NT2/D1 (cell line): ENCODE measurements around the gene ST6GALNAC6.

Source experiments
- DNase-seq: peaks from one replicate; pipeline ENCODE4 v3.0.0-alpha.2; 2011; ENCODE audit warnings: low read depth, low spot score
- H3K27me3 ChIP-seq: 2 replicates; pipeline ENCODE4 v1.6.0; 2011; ENCODE audit warnings: mild to moderate bottlenecking; ENCODE audit not compliant: insufficient read length, insufficient read depth
- H3K36me3 ChIP-seq: 2 replicates; pipeline ENCODE4 v1.6.1; 2011; ENCODE audit warnings: mild to moderate bottlenecking, low read length, mixed read lengths; ENCODE audit not compliant: insufficient read depth, insufficient read length
- H3K4me1 ChIP-seq: 2 replicates; pipeline ENCODE4 v1.5.1; 2011; ENCODE audit not compliant: insufficient read depth, insufficient read length
- H3K4me3 ChIP-seq: 2 replicates; pipeline ENCODE4 v1.5.1; 2011; ENCODE audit warnings: low read depth; ENCODE audit not compliant: insufficient read length
- H3K9ac ChIP-seq: 2 replicates; pipeline ENCODE4 v1.6.0; 2011; ENCODE audit warnings: low read depth; ENCODE audit not compliant: insufficient read length
- H3K9me3 ChIP-seq: 2 replicates; pipeline ENCODE4 v1.5.1; 2011; ENCODE audit warnings: mild to moderate bottlenecking, low read length; ENCODE audit not compliant: insufficient read depth
- SUZ12 ChIP-seq: IDR thresholded peaks from 2 replicates; pipeline ENCODE4 v1.6.1; 2011; ENCODE audit not compliant: insufficient read length, insufficient read depth; ENCODE audit errors: extremely low read depth
- YY1 ChIP-seq: IDR thresholded peaks from 2 replicates; pipeline ENCODE4 v1.6.1; 2011; ENCODE audit not compliant: insufficient read length, insufficient read depth
- ZNF274 ChIP-seq: IDR thresholded peaks from 2 replicates; pipeline ENCODE4 v1.6.1; 2011; ENCODE audit warnings: mild to moderate bottlenecking, low read depth, low read length

ST6GALNAC6 gene

GRCh38 chr9:127925959-127926905 lies 26.8 kb upstream of the ST6GALNAC6 start:
- no peaks in the 10 kb centered on the region for H3K9me3 ChIP-seq
- H3K9ac ChIP-seq, result peak overlapping the region; percentile 70
- no peaks in the 10 kb centered on the region for H3K36me3 ChIP-seq
- no peak for TF ChIP-seq ZNF274
- TF ChIP-seq YY1, result no peak
- no peak for TF ChIP-seq SUZ12
- no peak for DNase-seq
- H3K4me3 ChIP-seq, result peak overlapping the region; percentile 68
- H3K27me3 ChIP-seq, result peaks cover 65% of the 10 kb centered on the region
- H3K4me1 ChIP-seq, result peaks cover 32% of the 10 kb centered on the region

DNA sequence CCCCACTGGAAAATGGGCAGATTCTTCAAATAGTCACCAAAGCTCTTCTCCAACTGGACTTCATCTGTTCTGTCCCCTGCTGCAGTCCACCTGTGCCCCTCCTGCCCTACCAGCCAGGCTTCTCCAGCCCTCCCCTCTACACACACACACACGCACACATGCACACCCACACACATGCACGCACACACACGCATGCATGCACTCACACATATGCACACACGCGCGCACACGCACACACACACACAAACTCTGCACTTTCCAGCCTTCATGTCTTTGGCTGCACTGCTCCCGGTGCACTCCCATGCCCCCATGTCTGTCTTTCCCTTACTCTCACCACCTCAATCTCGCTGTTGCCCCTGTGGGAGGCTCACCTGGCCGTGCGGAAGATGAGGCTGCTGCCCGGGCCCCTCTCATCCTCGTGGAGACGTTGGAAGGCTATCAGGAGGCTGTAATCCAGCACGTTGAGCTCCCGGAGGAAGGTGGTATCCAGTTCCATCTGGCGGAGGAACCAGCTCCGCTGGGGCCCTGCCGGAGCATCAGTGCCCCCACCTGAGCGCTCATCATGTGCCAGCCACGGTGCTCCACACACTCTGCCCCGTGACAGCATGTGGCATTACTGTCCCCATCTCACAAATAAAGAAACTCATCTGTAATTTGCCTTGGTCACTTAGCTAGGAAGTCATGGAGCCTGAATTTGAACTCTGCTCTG lies 25.5 kb upstream of the ST6GALNAC6 start:
- H3K9me3 ChIP-seq, result no peaks in the 10 kb centered on the region
- DNase-seq, result no peak
- peaks cover 68% of the 10 kb centered on the region for H3K27me3 ChIP-seq
- no peak for TF ChIP-seq YY1
- TF ChIP-seq ZNF274, result no peak
- no peak for TF ChIP-seq SUZ12
- no peaks in the 10 kb centered on the region for H3K36me3 ChIP-seq
- H3K9ac ChIP-seq, result peak overlapping the region; percentile 12
- H3K4me3 ChIP-seq, result no peak overlapping the region
- peaks cover 26% of the 10 kb centered on the region for H3K4me1 ChIP-seq

GRCh38 chr9:127923771-127924170 lies 24.4 kb upstream of the ST6GALNAC6 start:
- Histone ChIP-seq H3K9ac (no peak overlapping the region), H3K36me3 (no peaks in the 10 kb centered on the region), H3K4me1 (peaks cover 21% of the 10 kb centered on the region), H3K9me3 (no peaks in the 10 kb centered on the region), H3K4me3 (no peak overlapping the region), H3K27me3 (peaks cover 57% of the 10 kb centered on the region)
- no peak for DNase-seq
- TF ChIP-seq YY1 (no peak), SUZ12 (no peak), ZNF274 (no peak)

DNA sequence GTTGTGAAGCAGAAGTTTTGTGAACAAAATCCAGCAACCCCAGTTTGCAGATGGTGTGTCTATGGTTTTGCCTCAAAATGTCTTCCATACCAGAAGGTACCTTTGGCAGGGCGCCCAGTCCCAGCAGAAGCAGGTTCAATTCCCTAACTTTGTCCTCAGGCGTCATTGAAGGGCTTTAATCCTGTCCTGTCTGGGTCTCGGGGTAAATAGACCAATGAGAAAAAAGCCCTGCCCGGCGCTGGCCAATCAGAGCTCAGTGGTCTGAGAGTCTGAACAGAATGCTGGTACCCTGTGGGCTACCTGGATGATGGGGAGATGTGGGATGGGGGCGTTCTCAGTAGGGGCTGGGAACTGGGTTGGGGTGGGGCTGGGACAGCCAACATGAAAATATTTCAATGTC lies 23.6 kb upstream of the ST6GALNAC6 start:
- H3K4me3 ChIP-seq, result no peak overlapping the region
- peaks cover 50% of the 10 kb centered on the region for H3K27me3 ChIP-seq
- no peak overlapping the region for H3K9ac ChIP-seq
- no peaks in the 10 kb centered on the region for H3K9me3 ChIP-seq
- DNase-seq, result no peak
- H3K36me3 ChIP-seq, result no peaks in the 10 kb centered on the region
- peaks cover 18% of the 10 kb centered on the region for H3K4me1 ChIP-seq
- no peak for TF ChIP-seq SUZ12
- TF ChIP-seq YY1, result no peak
- TF ChIP-seq ZNF274, result no peak

- Histone ChIP-seq H3K27me3 (peaks cover 44% of the 10 kb centered on the region), H3K9me3 (no peaks in the 10 kb centered on the region), H3K4me1 (peaks cover 16% of the 10 kb centered on the region), H3K4me3 (no peak overlapping the region), H3K9ac (no peak overlapping the region), H3K36me3 (no peaks in the 10 kb centered on the region)
- DNase-seq, result no peak
- no peak for TF ChIP-seq SUZ12
- no peak for TF ChIP-seq YY1
- no peak for TF ChIP-seq ZNF274
Observed at GRCh38 chr9:127921557-127922120, 22.2 kb upstream of the ST6GALNAC6 start.

GRCh38 chr9:127920794-127921193 lies 21.4 kb upstream of the ST6GALNAC6 start:
- TF ChIP-seq YY1 (no peak), SUZ12 (no peak), ZNF274 (no peak)
- H3K9me3 ChIP-seq, result no peaks in the 10 kb centered on the region
- peaks cover 44% of the 10 kb centered on the region for H3K27me3 ChIP-seq
- no peaks in the 10 kb centered on the region for H3K36me3 ChIP-seq
- no peak overlapping the region for H3K4me3 ChIP-seq
- peaks cover 19% of the 10 kb centered on the region for H3K4me1 ChIP-seq
- no peak overlapping the region for H3K9ac ChIP-seq
- DNase-seq, result no peak

DNA sequence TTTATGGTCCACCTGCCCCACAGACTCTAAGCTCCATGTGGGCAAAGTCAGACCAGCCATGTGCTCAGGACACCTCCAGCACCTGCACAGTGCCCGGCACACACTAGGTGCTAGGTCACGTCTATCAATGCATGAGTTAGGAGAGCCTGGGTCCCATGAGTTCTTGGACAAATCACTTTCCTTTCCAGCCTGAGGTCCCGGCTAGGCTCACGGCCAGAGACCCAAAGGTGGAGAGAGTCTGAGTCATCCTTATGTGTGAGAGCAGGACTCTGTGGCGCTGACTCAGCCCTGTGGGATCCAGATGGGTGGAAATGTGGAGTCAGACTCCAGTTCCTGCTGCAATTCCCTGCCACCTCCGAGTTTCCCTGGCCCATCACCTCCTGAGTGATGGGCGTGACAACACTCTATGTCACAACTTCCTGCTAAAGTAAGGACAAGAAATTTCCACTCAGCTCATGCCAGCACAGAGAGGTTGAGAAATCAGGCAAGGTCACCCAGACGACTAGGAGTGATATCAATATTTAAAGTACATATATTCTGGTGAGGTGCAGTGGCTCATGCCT lies 19.9 kb upstream of the ST6GALNAC6 start:
- no peak for DNase-seq
- peaks cover 17% of the 10 kb centered on the region for H3K4me1 ChIP-seq
- no peak for TF ChIP-seq YY1
- no peak for TF ChIP-seq ZNF274
- TF ChIP-seq SUZ12, result no peak

More for the DNA sequence above, 19.9 kb upstream of the ST6GALNAC6 start:
- peaks cover 5% of the 10 kb centered on the region for H3K36me3 ChIP-seq
- H3K9me3 ChIP-seq, result no peaks in the 10 kb centered on the region
- H3K9ac ChIP-seq, result no peak overlapping the region
- H3K4me3 ChIP-seq, result no peak overlapping the region
- peaks cover 38% of the 10 kb centered on the region for H3K27me3 ChIP-seq
